GM21723 (cell line): ENCODE results near the gene GYG1.

ENCODE experiments used
- ATAC-seq: cut with Tn5 transposase; IDR thresholded peaks from one replicate; pipeline ENCODE4 v1.9.1; 2021; ENCODE audit warnings: mild to moderate bottlenecking, moderate library complexity; ENCODE audit not compliant: unreplicated experiment

The GYG1 gene

GRCh38 chr3:148991219-148992026 is at the start of gene GYG1:
Gene GYG1, plus strand, starts transcription at chr3:148991540. Its CDS starts 101 bp downstream, at chr3:148991641.
- peak; percentile 85 for ATAC-seq

GRCh38 chr3:148943506-148944205 is 47.7 kb upstream of the GYG1 start:
- peak; percentile 95 for ATAC-seq

DNA sequence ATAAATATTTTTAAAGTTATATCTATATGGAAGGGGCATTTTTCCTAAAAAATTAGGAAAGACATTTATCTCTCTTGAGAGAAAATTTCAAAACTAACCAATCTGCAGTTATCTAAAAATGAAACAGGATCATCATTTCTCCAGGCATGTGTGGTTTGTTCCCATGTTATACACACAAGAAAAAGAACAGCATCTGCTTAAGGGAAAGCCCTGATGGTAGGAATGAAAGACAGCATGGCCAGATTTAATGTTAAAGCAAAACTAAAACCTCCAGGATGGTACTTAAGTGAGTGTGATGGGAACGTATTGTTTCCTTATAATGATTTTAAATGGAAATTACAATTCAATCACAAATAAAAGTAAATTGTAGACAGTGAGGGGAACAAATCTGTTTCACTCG is 46.2 kb upstream of the GYG1 start:
- no peak for ATAC-seq

DNA sequence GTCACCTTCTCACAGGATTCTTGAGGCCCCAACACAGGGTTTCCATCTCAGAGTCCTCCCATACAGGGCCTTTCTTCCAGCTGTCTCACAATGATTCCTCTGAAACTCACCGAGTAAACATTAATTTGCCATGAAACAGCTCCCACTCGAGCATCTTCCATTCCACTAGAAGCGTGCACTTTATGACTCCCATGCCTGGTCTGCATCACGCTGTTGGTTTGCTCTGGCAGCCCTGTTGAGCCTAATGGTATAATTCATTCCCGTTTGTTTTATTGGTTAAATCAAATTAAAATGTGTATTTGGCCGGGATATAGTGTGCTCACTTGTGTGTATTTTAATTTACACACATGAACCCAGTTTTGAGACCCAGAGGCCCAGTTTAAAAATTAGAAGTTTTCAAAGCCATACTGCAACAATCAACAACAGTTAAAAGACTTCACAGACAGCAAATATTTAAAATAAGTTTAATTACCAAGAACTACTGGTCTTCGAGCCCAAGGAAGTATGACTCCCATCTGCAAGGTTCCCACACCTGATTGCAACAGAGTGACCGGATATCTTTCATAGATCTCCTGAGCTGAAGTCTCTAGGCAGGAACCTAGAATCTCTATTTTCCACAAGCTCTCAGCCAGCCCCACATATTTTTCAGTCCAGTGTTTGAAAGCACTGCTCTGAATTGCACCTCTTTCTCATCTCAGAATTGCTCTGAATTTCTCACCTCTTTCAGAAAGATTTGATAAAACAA is 42.3 kb upstream of the GYG1 start:
- no peak for ATAC-seq

DNA sequence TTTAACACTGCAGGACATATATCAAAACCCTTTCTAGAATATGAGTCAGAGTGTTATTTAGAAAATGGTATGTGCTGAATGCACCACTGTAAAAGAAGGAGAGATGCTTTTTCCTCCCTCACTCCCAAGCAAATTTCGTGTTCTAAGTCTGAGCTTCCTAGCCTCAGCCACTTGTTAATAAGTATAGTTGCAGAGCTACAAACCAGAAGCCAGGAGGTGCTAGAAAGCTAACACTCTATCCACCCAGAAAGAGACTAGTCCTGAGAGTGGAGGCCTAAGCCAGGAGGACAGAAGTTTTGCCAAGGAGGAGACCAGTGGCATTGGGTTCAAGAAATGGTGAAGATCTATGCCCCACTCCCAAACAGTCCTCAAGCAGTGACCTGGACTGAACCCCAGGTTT is 40.5 kb upstream of the GYG1 start:
- no peak for ATAC-seq

- no peak for ATAC-seq
These were observed 39.6 kb upstream of the GYG1 start for GRCh38 chr3:148951599-148952361.

DNA sequence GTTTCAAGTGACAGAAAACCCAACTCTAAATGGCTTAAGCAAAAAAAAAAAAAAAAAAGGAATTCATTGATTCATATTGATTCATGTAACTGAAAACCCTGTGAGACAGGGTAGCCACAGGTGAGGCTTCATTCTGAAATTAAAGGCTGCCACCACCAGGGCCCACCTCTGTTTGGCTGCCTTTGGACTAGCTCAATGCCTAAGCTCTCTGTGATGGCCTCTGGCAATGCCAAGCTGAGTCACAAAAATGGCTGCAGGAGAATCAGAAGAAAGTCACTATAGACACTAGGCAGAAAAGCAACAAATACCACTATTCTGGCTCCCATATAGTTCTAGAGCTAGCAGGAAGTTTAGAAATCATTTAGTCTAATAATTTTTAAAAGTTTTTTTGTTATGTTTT is 38.2 kb upstream of the GYG1 start:
- no peak for ATAC-seq

GRCh38 chr3:148954981-148955380 is 36.4 kb upstream of the GYG1 start:
- ATAC-seq: no peak

GRCh38 chr3:148955544-148956346 is 35.6 kb upstream of the GYG1 start:
- no peak for ATAC-seq

- no peak for ATAC-seq
These were observed 33.8 kb upstream of the GYG1 start for GRCh38 chr3:148957586-148957985.

DNA sequence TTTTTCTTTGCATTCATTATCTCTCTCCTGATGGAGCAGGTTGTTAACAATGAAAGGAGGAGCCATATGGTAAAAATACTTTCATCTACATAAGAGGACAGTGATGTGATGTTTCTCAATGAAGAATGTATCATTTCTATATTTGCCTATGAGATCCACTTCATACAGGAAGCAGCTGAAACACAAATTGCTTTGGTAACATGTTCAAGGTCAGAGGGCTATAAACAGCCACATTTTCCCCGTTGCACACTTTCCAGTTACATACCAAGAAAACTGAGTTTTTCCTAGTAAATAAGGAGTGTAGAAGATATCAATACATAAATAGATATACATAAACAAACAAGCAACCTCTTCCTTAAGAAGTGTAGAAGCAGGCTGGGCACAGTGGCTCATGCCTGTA is 32.6 kb upstream of the GYG1 start:
- ATAC-seq: no peak

GRCh38 chr3:148962513-148962912 is 28.8 kb upstream of the GYG1 start:
- no peak for ATAC-seq

DNA sequence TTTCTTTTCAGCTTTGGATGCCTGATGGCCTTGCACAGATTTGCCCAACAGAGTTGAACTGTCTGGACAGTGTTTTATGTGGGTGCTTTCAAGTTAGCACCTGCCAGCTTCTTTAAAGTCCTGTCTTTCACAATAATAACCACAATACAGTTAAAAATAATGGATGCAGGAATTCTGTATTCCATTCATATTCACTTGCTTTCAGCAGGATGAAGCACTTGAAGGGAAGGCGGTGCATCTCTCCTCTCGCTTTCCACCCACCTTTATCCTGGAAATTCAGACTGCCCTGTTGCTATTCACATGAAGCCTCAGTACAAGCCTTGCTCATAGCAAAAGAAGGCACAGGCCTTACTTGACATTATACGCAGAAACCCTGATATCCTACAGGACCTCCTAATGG is 26.5 kb upstream of the GYG1 start:
- ATAC-seq: no peak

DNA sequence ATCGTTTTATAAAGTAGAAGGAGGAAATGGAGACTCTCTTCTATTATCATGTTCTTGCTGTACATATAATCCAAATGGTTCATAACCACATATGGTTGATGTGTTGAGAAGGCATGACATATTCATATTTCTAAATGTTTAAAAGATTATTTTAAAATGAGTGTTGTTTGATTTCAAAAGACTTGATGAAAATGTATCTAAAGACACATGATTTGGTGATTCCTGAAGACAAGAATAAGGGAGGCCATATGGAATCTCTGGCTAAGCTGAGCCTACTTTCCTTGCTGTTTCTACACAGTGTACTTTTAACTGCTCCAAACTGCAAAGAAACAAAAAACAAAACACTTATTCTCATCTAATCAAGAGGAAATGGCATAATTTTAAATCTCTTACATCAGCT is 23.0 kb upstream of the GYG1 start:
- no peak for ATAC-seq

GRCh38 chr3:148970271-148970670 is 21.1 kb upstream of the GYG1 start:
- ATAC-seq: no peak

- ATAC-seq: no peak
These were observed 19.8 kb upstream of the GYG1 start for GRCh38 chr3:148971401-148972163.

DNA sequence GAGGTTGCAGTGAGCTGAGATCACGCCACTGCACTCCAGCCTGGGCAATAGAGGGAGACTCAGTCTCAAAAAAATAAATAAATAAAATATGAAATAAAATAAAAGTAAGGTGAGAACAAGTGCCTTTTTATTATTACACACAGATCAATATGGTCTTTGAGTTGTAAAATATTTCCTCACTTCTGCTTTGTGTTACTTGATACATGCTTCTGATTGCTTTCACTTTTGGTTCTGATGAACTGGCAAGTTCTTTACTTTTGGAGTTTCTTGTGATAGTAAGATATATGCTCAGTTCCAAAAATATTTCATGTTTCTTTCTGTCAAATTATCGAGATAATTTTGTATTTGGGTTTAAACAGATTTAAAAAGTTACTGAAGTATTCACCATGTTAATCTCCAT is 16.6 kb upstream of the GYG1 start:
- no peak for ATAC-seq

DNA sequence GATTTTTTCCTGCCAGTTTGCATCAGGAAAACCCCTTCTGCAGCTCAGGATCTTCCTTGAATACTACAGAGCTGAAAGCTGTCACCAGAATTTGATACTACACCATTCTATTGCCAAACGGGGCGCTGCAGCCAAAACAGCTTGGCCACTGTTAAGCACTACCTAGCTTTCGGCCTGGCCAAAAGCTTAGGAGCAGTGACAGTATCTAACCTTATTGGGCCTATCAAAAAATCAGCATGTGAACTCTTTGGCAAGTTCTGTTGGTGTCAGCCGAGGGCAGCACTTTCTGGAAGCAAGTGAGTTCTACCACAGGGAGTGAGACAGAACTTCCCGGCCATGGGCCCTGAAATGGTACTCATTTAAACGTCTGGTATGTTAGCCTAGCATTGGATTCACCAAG is 16.1 kb upstream of the GYG1 start:
- no peak for ATAC-seq

DNA sequence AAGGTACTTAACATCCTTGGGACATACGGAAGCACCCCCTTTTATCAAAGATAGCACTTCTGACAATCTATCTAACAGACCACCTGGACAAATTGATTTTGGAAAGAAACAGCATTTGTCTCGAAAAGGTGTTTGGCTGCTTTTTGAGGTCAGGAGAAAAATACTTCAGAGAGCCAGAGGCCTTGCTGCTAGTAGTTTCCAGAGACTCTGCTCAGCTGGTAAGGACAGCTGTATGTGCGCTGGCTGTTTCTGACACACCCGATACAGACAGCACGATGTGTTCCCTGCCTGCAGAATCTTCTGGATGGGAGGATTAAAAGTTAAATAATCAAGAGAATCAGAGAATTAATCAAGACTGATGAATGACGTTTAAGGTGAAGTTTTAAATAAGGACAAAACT is 15.6 kb upstream of the GYG1 start:
- ATAC-seq: no peak
